ENCODE results near the gene NDUFA6. TPM values are rescaled to one million over a fixed set of nuclear protein-coding genes. Genes with fewer than 3 reads are reported as not detected.

Gene NDUFA6
- total RNA-seq, 1 experiment from 2014 or later, result 119 TPM

GRCh38 chr22:42061041-42061440, 29.5 kb downstream of the NDUFA6 start:
- Histone ChIP-seq H3K27me3 (replicated peaks; ENCODE audit: control insufficient read depth, insufficient read depth, low read length) (no peaks in the 10 kb centered on the region), H3K4me3 (ENCODE audit: low read depth, low read length) (no peak overlapping the region), H3K36me3 (ENCODE audit: control insufficient read depth, insufficient read depth, low read length) (no peaks in the 10 kb centered on the region), H3K4me1 (no peaks in the 10 kb centered on the region), H3K9me3 (peaks cover 14% of the 10 kb centered on the region)
- intact Hi-C loops (cut with micrococcal nuclease; ENCODE audit: unreplicated experiment), result no loop called here
- BruUV-seq (replicated peaks), result no TSS peak
- Mint-ChIP-seq H3K9me3 (ENCODE audit: unreplicated experiment) (peaks cover 29% of the 10 kb centered on the region), H3K36me3 (ENCODE audit: insufficient read depth, unreplicated experiment) (peaks cover 14% of the 10 kb centered on the region), H3K4me3 (ENCODE audit: unreplicated experiment) (no peak overlapping the region), H3K27ac (ENCODE audit: unreplicated experiment) (no peak overlapping the region), H3K27me3 (ENCODE audit: insufficient read depth, unreplicated experiment) (no peaks in the 10 kb centered on the region), H3K4me1 (ENCODE audit: low read depth, unreplicated experiment) (no peaks in the 10 kb centered on the region)
- DNase-seq, result no peak
- CTCF ChIA-PET, result no interaction called here
- TF ChIP-seq, protein P1, sequence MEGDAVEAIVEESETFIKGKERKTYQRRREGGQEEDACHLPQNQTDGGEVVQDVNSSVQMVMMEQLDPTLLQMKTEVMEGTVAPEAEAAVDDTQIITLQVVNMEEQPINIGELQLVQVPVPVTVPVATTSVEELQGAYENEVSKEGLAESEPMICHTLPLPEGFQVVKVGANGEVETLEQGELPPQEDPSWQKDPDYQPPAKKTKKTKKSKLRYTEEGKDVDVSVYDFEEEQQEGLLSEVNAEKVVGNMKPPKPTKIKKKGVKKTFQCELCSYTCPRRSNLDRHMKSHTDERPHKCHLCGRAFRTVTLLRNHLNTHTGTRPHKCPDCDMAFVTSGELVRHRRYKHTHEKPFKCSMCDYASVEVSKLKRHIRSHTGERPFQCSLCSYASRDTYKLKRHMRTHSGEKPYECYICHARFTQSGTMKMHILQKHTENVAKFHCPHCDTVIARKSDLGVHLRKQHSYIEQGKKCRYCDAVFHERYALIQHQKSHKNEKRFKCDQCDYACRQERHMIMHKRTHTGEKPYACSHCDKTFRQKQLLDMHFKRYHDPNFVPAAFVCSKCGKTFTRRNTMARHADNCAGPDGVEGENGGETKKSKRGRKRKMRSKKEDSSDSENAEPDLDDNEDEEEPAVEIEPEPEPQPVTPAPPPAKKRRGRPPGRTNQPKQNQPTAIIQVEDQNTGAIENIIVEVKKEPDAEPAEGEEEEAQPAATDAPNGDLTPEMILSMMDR (IDR thresholded peaks at IDR 0.05; ENCODE audit: insufficient read depth in 1 of 2, low read depth in 1 of 2, low read length in 1 of 2, severe bottlenecking in 1 of 2, unreplicated experiment in 1 of 2), result no peak
- POLR2A ChIA-PET, result no interaction called here

GRCh38 chr22:42060489-42060888, 30.1 kb downstream of the NDUFA6 start:
- Histone ChIP-seq H3K4me3 (ENCODE audit: low read depth, low read length) (no peak overlapping the region), H3K9me3 (peaks cover 18% of the 10 kb centered on the region), H3K27me3 (replicated peaks; ENCODE audit: control insufficient read depth, insufficient read depth, low read length) (no peaks in the 10 kb centered on the region), H3K4me1 (no peaks in the 10 kb centered on the region), H3K36me3 (ENCODE audit: control insufficient read depth, insufficient read depth, low read length) (no peaks in the 10 kb centered on the region)
- Mint-ChIP-seq H3K27ac (ENCODE audit: unreplicated experiment) (no peak overlapping the region), H3K4me3 (ENCODE audit: unreplicated experiment) (no peak overlapping the region), H3K9me3 (ENCODE audit: unreplicated experiment) (peaks cover 32% of the 10 kb centered on the region), H3K36me3 (ENCODE audit: insufficient read depth, unreplicated experiment) (peaks cover 14% of the 10 kb centered on the region), H3K27me3 (ENCODE audit: insufficient read depth, unreplicated experiment) (no peaks in the 10 kb centered on the region), H3K4me1 (ENCODE audit: low read depth, unreplicated experiment) (no peaks in the 10 kb centered on the region)
- no TSS peak for BruUV-seq (replicated peaks)
- no peak for DNase-seq
- TF ChIP-seq, protein P1 (IDR thresholded peaks at IDR 0.05; ENCODE audit: insufficient read depth in 1 of 2, low read depth in 1 of 2, low read length in 1 of 2, severe bottlenecking in 1 of 2, unreplicated experiment in 1 of 2), result no peak
- POLR2A ChIA-PET, result no interaction called here
- intact Hi-C loops (cut with micrococcal nuclease; ENCODE audit: unreplicated experiment), result no loop called here
- CTCF ChIA-PET, result no interaction called here

DNA sequence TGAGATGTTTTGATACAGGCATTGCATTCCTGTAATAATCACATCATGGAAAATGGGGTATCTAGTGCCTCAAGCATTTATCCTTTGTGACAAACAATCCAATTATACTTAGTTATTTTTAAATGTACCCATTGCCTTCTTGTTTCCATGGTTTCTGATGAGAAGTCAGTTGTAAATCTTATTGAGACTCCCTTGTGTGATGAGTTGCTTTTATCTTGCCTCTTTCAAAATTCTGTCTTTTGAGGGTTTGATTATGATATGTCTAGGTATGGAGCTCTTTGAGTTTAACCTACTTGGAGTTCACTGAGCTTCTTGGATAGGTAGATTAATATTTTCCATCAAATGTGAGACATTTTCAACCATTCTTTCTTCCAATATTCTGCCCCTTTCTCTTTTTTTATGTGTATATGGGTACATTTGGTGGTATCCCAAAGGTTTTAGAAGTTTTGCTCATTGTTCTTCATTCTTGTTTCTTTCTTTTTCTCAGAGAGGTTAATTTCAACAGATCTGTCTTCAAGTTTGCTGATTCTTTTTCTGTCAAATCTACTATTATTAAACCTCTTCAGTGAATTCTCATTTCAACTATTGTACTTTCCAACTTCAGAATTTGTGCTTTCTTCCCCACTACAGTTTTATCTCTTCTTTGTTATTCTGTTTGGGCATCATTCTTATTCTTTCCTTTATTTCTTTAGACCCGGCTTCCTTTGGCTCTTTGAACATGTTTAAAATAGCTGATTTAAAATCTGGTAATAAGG, 33.6 kb downstream of the NDUFA6 start:
- H3K36me3 Mint-ChIP-seq (ENCODE audit: insufficient read depth, unreplicated experiment), result peaks cover 6% of the 10 kb centered on the region
- POLR2A ChIA-PET, result no interaction called here
- CTCF ChIA-PET, result interaction anchor here (0.7 kb wide), 1 partner anchor 101 kb away, joined by 3 read pairs; no protein-coding TSS in a partner anchor

More for the DNA sequence above, 33.6 kb downstream of the NDUFA6 start:
- Mint-ChIP-seq H3K27me3 (ENCODE audit: insufficient read depth, unreplicated experiment) (no peaks in the 10 kb centered on the region), H3K4me3 (ENCODE audit: unreplicated experiment) (no peak overlapping the region), H3K27ac (ENCODE audit: unreplicated experiment) (no peak overlapping the region), H3K9me3 (ENCODE audit: unreplicated experiment) (peaks cover 32% of the 10 kb centered on the region), H3K4me1 (ENCODE audit: low read depth, unreplicated experiment) (no peaks in the 10 kb centered on the region)
- TF ChIP-seq, protein P1 (IDR thresholded peaks at IDR 0.05; ENCODE audit: insufficient read depth in 1 of 2, low read depth in 1 of 2, low read length in 1 of 2, severe bottlenecking in 1 of 2, unreplicated experiment in 1 of 2), result no peak
- H3K4me1 ChIP-seq, result no peaks in the 10 kb centered on the region
- BruUV-seq (replicated peaks), result no TSS peak
- H3K4me3 ChIP-seq (ENCODE audit: low read depth, low read length), result no peak overlapping the region
- no peak for DNase-seq
- no peaks in the 10 kb centered on the region for H3K27me3 ChIP-seq (replicated peaks; ENCODE audit: control insufficient read depth, insufficient read depth, low read length)
- H3K36me3 ChIP-seq (ENCODE audit: control insufficient read depth, insufficient read depth, low read length), result no peaks in the 10 kb centered on the region
- intact Hi-C loops (cut with micrococcal nuclease; ENCODE audit: unreplicated experiment), result loop anchor here (10.0 kb wide), 1 partner anchor 58 kb away; no protein-coding TSS in a partner anchor
- H3K9me3 ChIP-seq, result peaks cover 18% of the 10 kb centered on the region

All from Caco-2 (cell line).